Measurements from ENCODE around the gene TERT. TPM values are rescaled to one million over a fixed set of nuclear protein-coding genes. Genes with fewer than 3 reads are reported as not detected.

TERT gene
- total RNA-seq, 1 experiment from 2014 or later, result 0.80 TPM

DNA sequence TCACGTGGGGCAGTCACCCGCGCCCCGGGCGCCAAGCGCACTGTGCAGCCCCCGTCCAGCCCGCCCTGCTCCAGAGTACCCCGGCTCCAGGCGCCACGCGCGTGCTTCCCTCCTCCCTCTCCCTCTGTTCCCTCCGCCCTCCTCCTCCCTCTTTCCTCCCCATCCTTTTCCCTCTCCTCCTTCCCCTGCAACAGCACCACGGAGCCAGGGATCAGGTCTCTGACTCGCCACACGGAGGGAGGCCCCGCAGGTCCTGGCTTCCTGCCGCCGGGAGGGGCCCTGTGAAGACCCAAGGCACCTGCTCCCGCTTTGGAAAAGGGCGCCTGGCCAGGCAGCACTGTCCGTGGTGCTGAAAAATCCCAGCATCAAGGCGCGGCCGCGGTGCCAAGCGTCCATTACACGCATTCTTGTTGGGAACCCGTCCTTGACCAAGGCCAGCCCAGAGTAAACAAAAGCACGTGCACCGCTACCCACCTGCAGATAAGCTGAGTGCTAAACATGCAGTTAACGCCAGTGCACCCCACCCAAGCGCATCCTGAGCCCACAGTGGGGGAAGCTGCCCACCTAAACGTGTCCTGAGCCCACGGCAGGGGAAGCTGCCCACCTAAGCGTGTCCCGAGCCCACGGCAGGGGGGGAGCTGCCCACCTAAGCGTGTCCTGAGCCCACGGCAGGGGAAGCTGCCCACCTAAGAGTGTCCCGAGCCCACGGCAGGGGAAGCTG lies 48.0 kb downstream of the TERT start:
- Histone ChIP-seq H3K27ac (ENCODE audit: low read length) (no peak overlapping the region), H3K9me2 (replicated peaks; ENCODE audit: low read length) (no peaks in the 10 kb centered on the region), H3K36me3 (ENCODE audit: low read depth, low read length) (no peaks in the 10 kb centered on the region), H3F3A (ENCODE audit: low read length, unreplicated experiment) (no peaks in the 10 kb centered on the region), H3K79me2 (ENCODE audit: low read length) (no peaks in the 10 kb centered on the region), H3K27me3 (ENCODE audit: low read length) (peaks cover 19% of the 10 kb centered on the region; the same call in 1 of the 2 replicates), H2AFZ (ENCODE audit: low read length) (no peak overlapping the region), H3K4me2 (ENCODE audit: low read length) (no peak overlapping the region), H3K9me3 (ENCODE audit: low read length) (no peaks in the 10 kb centered on the region), H3K9ac (ENCODE audit: low read length) (no peak overlapping the region), H3K4me3 (ENCODE audit: low read length) (no peak overlapping the region), H4K20me1 (ENCODE audit: low read length) (no peaks in the 10 kb centered on the region), H3K4me1 (ENCODE audit: insufficient read depth, low read length) (no peaks in the 10 kb centered on the region)
- ChIA-PET POLR2A (ENCODE audit: unreplicated experiment) (no interaction called here), CTCF (no interaction called here)
- TF ChIP-seq EZH2phosphoT487 (IDR thresholded peaks at IDR 0.05; ENCODE audit: borderline replicate concordance, low read length) (no peak), EZH2 (IDR thresholded peaks at IDR 0.05; ENCODE audit: low read length, unreplicated experiment) (no peak)
- TF ChIP-seq, protein P1, sequence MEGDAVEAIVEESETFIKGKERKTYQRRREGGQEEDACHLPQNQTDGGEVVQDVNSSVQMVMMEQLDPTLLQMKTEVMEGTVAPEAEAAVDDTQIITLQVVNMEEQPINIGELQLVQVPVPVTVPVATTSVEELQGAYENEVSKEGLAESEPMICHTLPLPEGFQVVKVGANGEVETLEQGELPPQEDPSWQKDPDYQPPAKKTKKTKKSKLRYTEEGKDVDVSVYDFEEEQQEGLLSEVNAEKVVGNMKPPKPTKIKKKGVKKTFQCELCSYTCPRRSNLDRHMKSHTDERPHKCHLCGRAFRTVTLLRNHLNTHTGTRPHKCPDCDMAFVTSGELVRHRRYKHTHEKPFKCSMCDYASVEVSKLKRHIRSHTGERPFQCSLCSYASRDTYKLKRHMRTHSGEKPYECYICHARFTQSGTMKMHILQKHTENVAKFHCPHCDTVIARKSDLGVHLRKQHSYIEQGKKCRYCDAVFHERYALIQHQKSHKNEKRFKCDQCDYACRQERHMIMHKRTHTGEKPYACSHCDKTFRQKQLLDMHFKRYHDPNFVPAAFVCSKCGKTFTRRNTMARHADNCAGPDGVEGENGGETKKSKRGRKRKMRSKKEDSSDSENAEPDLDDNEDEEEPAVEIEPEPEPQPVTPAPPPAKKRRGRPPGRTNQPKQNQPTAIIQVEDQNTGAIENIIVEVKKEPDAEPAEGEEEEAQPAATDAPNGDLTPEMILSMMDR (conservative IDR thresholded peaks at IDR 0.05; ENCODE audit: low read depth, low read length), result no peak
- ATAC-seq, result no peak; the same call in 1 of the 2 replicates
- intact Hi-C loops (cut with micrococcal nuclease), result no loop called here
- no TSS peak for BruUV-seq (replicated peaks)
- peak; percentile 59 for DNase-seq

DNA sequence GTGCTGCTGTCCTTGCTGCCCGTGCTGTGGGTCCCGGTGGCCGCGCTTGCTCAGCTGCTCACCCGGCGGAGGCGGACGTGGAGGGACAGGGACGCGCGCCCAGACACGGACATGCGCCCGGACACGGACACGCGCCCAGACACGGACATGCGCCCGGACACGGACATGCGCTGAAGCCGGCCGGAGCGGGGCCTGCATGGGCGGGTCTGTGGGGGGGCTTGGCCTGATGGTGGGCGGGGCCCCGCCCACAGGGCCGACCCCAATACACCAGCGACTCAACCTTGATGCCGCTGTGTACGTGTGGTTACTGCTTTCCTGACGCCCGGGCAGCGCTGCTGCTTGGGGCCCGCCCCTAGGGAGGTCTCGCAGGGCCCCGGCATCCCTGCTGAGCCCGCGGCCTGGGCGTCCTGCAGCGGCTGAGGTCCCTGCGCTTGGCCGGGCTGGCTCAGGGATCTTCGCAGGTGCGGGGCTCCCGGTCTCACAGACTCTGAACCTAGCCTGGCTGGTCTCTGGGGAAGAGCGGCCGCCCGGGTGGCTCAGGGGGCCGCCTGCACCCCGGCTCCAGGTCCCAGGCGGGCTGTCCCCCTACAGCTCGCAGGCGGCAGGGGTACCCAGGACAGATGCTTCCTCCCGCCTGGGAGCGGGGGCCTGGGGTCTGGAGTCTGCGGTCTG lies 48.8 kb downstream of the TERT start:
- no peak overlapping the region for H3K4me2 ChIP-seq (ENCODE audit: low read length)
- no peak overlapping the region for H3K9ac ChIP-seq (ENCODE audit: low read length)
- DNase-seq, result no peak
- POLR2A ChIA-PET (ENCODE audit: unreplicated experiment), result no interaction called here
- no peaks in the 10 kb centered on the region for H3K4me1 ChIP-seq (ENCODE audit: insufficient read depth, low read length)
- no peaks in the 10 kb centered on the region for H3K79me2 ChIP-seq (ENCODE audit: low read length)
- CTCF ChIA-PET, result interaction anchor here (0.6 kb wide), 1 partner anchor 37 kb away, joined by 4 read pairs; no protein-coding TSS in a partner anchor
- no peak overlapping the region for H2AFZ ChIP-seq (ENCODE audit: low read length)
- H3K27me3 ChIP-seq (ENCODE audit: low read length), result peaks cover 19% of the 10 kb centered on the region; the same call in 1 of the 2 replicates
- no peak overlapping the region for H3K4me3 ChIP-seq (ENCODE audit: low read length)
- no peak for ATAC-seq
- H4K20me1 ChIP-seq (ENCODE audit: low read length), result no peaks in the 10 kb centered on the region
- intact Hi-C loops (cut with micrococcal nuclease), result no loop called here
- no peak overlapping the region for H3K27ac ChIP-seq (ENCODE audit: low read length)
- no peaks in the 10 kb centered on the region for H3F3A ChIP-seq (ENCODE audit: low read length, unreplicated experiment)
- no peaks in the 10 kb centered on the region for H3K36me3 ChIP-seq (ENCODE audit: low read depth, low read length)
- no peaks in the 10 kb centered on the region for H3K9me2 ChIP-seq (replicated peaks; ENCODE audit: low read length)
- no peaks in the 10 kb centered on the region for H3K9me3 ChIP-seq (ENCODE audit: low read length)
- BruUV-seq (replicated peaks), result no TSS peak
- TF ChIP-seq, protein P1 (conservative IDR thresholded peaks at IDR 0.05; ENCODE audit: low read depth, low read length), result no peak
- TF ChIP-seq EZH2 (IDR thresholded peaks at IDR 0.05; ENCODE audit: low read length, unreplicated experiment) (no peak), EZH2phosphoT487 (IDR thresholded peaks at IDR 0.05; ENCODE audit: borderline replicate concordance, low read length) (no peak)

DNA sequence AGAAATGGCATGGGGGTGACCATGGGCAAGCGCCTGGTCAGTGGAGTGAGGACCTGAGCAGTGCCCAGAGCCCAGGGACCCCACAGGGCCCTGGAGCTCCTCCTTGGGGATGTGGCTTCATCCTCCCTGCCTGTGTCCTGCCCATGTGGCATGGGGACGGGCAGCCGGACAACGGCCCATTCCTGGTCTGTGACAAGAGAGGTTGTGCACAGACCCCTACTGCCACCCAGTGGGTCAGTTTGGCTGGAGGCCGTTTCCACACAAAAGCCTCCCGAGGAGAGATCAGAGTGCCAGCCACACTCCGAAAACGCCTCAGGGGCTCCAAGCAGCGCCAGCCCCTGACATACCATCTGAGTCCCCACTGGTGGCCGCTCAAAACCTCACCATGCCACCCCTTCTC lies 49.9 kb downstream of the TERT start:
- Histone ChIP-seq H3K36me3 (ENCODE audit: low read depth, low read length) (no peaks in the 10 kb centered on the region), H4K20me1 (ENCODE audit: low read length) (no peaks in the 10 kb centered on the region), H3K27me3 (ENCODE audit: low read length) (peaks cover 19% of the 10 kb centered on the region; the same call in 1 of the 2 replicates), H3K4me1 (ENCODE audit: insufficient read depth, low read length) (no peaks in the 10 kb centered on the region), H2AFZ (ENCODE audit: low read length) (no peak overlapping the region), H3K9me3 (ENCODE audit: low read length) (no peaks in the 10 kb centered on the region), H3K9ac (ENCODE audit: low read length) (no peak overlapping the region), H3K27ac (ENCODE audit: low read length) (no peak overlapping the region), H3K4me2 (ENCODE audit: low read length) (no peak overlapping the region), H3K4me3 (ENCODE audit: low read length) (no peak overlapping the region), H3F3A (ENCODE audit: low read length, unreplicated experiment) (no peaks in the 10 kb centered on the region), H3K79me2 (ENCODE audit: low read length) (no peaks in the 10 kb centered on the region), H3K9me2 (replicated peaks; ENCODE audit: low read length) (no peaks in the 10 kb centered on the region)
- intact Hi-C loops (cut with micrococcal nuclease), result no loop called here
- DNase-seq (peak; percentile 23), ATAC-seq (peak; percentile 56; the same call in 1 of the 2 replicates)
- TF ChIP-seq, protein P1 (conservative IDR thresholded peaks at IDR 0.05; ENCODE audit: low read depth, low read length), result peak; percentile 42; the same call in 1 of the 2 replicates
- no peak for TF ChIP-seq EZH2 (IDR thresholded peaks at IDR 0.05; ENCODE audit: low read length, unreplicated experiment)
- ChIA-PET CTCF (no interaction called here), POLR2A (ENCODE audit: unreplicated experiment) (no interaction called here)
- BruUV-seq (replicated peaks), result no TSS peak

Measured in PC-3 (cell line).